COR-L47 (cell line): ENCODE data around the gene POLR3E.

ENCODE experiments used
- DNase-seq: peaks from one replicate; lab custom pipeline; 2025; lab: John Stamatoyannopoulos, UW

POLR3E gene

GRCh38 chr16:22297114-22297870 lies at the start of gene POLR3E:
TSS of gene POLR3E (plus strand) at chr16:22297409. CDS start at chr16:22302969, 5,560 bp downstream.
- peak; percentile 94 for DNase-seq

GRCh38 chr16:22250522-22250921 lies 46.7 kb upstream of the POLR3E start:
- no peak for DNase-seq

GRCh38 chr16:22252317-22252716 lies 44.9 kb upstream of the POLR3E start:
- DNase-seq = no peak

- DNase-seq = no peak
Observed at GRCh38 chr16:22253272-22253671, 43.9 kb upstream of the POLR3E start.

- DNase-seq = no peak
Observed at GRCh38 chr16:22255335-22255734, 41.9 kb upstream of the POLR3E start.

GRCh38 chr16:22257440-22257839 lies 39.8 kb upstream of the POLR3E start:
- DNase-seq = no peak

GRCh38 chr16:22260490-22260889 lies 36.7 kb upstream of the POLR3E start:
- no peak for DNase-seq

- DNase-seq = no peak
Observed at GRCh38 chr16:22262460-22262859, 34.7 kb upstream of the POLR3E start.

GRCh38 chr16:22264786-22265185 lies 32.4 kb upstream of the POLR3E start:
- no peak for DNase-seq

GRCh38 chr16:22265351-22265750 lies 31.9 kb upstream of the POLR3E start:
- no peak for DNase-seq

GRCh38 chr16:22266546-22266945 lies 30.7 kb upstream of the POLR3E start:
- DNase-seq = no peak

- DNase-seq = no peak
Observed at GRCh38 chr16:22267764-22268163, 29.4 kb upstream of the POLR3E start.

- DNase-seq = no peak
Observed at GRCh38 chr16:22270525-22270924, 26.7 kb upstream of the POLR3E start.

- DNase-seq = no peak
Observed at GRCh38 chr16:22272870-22273650, 24.1 kb upstream of the POLR3E start.

GRCh38 chr16:22274916-22275315 lies 22.3 kb upstream of the POLR3E start:
- DNase-seq = no peak

GRCh38 chr16:22278441-22279230 lies 18.6 kb upstream of the POLR3E start:
- DNase-seq = no peak

- DNase-seq = no peak
Observed at GRCh38 chr16:22282254-22282892, 14.8 kb upstream of the POLR3E start.

GRCh38 chr16:22284637-22285036 lies 12.6 kb upstream of the POLR3E start:
- no peak for DNase-seq

GRCh38 chr16:22285080-22285479 lies 12.1 kb upstream of the POLR3E start:
- no peak for DNase-seq

- DNase-seq = no peak
Observed at GRCh38 chr16:22291020-22291419, 6.2 kb upstream of the POLR3E start.

- no peak for DNase-seq
Observed at GRCh38 chr16:22291860-22292318, 5.3 kb upstream of the POLR3E start.

GRCh38 chr16:22292320-22292719 lies 4.9 kb upstream of the POLR3E start:
- DNase-seq = no peak
